HEK293 (cell line): ENCODE data around the gene EEFSEC.

Experiments used
- CTCF ChIA-PET: fragments of 350-600 bp; formaldehyde crosslinking; extraction: SDS; loops from one replicate; lab custom pipeline; 2021; ENCODE audit warnings: antibody characterized with exemption; lab: Yijun Ruan, JAX
- POLR2A ChIA-PET: fragments of 300-600 bp; formaldehyde crosslinking; extraction: SDS; loops from one replicate; lab custom pipeline; 2020; ENCODE audit warnings: antibody characterized with exemption, inconsistent platforms; lab: Yijun Ruan, JAX
- H3K27ac ChIP-seq: fragments of 200-500 bp; sonication (Bioruptor generic); 2 replicates; pipeline ENCODE4 v1.5.1; 2014; ENCODE audit warnings: low read depth, low read length, control low read depth, inconsistent platforms; ENCODE audit errors: extremely low read depth
- H3K36me3 ChIP-seq, 2 experiments: fragments of 200-500 bp in 1 of 2; sonication (Bioruptor generic) in 1 of 2; 1 replicate in 1 of 2; 2 replicates in 1 of 2; pipeline ENCODE4 v1.5.1; 2014 to 2017; ENCODE audit warnings: inconsistent platforms in 2 of 2, low read length in 2 of 2; ENCODE audit not compliant: control insufficient read depth in 2 of 2, insufficient read depth in 1 of 2
- H3K4me1 ChIP-seq: fragments of 200-500 bp; sonication (Bioruptor generic); 2 replicates; pipeline ENCODE4 v1.5.1; 2014; ENCODE audit warnings: mild to moderate bottlenecking, low read length, inconsistent platforms; ENCODE audit not compliant: control insufficient read depth, insufficient read depth
- H3K4me3 ChIP-seq: 2 replicates; pipeline ENCODE4 v1.5.1; 2011; ENCODE audit warnings: low read depth, mild to moderate bottlenecking, control low read depth, low read length, moderate library complexity
- H3K9me3 ChIP-seq: fragments of 200-500 bp; sonication (Bioruptor generic); 2 replicates; pipeline ENCODE4 v1.5.1; 2014; ENCODE audit warnings: low read depth, low read length, inconsistent platforms; ENCODE audit not compliant: control insufficient read depth, insufficient read depth
- GLIS1 ChIP-seq: fragments of 450-650 bp; formaldehyde crosslinking; IDR thresholded peaks from 2 replicates; pipeline ENCODE4 v1.5.1; 2016; ENCODE audit warnings: missing biosample characterization, missing genetic modification characterization
- HOXC10 ChIP-seq: sonication (generic); formaldehyde crosslinking; IDR thresholded peaks from 2 replicates; pipeline ENCODE4 v1.8.1; 2023; ENCODE audit warnings: mild to moderate bottlenecking, missing genetic modification reagents
- KLF9 ChIP-seq: fragments of 450-650 bp; formaldehyde crosslinking; IDR thresholded peaks from 2 replicates; pipeline ENCODE4 v1.5.1; 2016; ENCODE audit warnings: missing biosample characterization, missing genetic modification characterization, low read depth
- OSR2 ChIP-seq: fragments of 450-650 bp; formaldehyde crosslinking; IDR thresholded peaks from 2 replicates; pipeline ENCODE4 v1.5.1; 2016; ENCODE audit warnings: missing biosample characterization, missing genetic modification characterization
- SP2 ChIP-seq: fragments of 450-650 bp; formaldehyde crosslinking; IDR thresholded peaks from 2 replicates; pipeline ENCODE4 v1.5.1; 2016; ENCODE audit warnings: missing biosample characterization, missing genetic modification characterization
- TRIM28 ChIP-seq: IDR thresholded peaks from 2 replicates; pipeline ENCODE4 v1.6.1; 2011; ENCODE audit warnings: low read length, control low read depth, borderline replicate concordance
- YY1 ChIP-seq: fragments of 450-650 bp; formaldehyde crosslinking; IDR thresholded peaks from 2 replicates; pipeline ENCODE4 v1.5.1; 2018; ENCODE audit warnings: missing biosample characterization, missing genetic modification characterization
- ZBTB21 ChIP-seq: fragments of 450-650 bp; formaldehyde crosslinking; IDR thresholded peaks from 2 replicates; pipeline ENCODE4 v1.5.1; 2017; ENCODE audit warnings: missing biosample characterization, missing genetic modification characterization
- ZIC2 ChIP-seq: fragments of 450-650 bp; formaldehyde crosslinking; IDR thresholded peaks from 2 replicates; pipeline ENCODE4 v1.5.1; 2016; ENCODE audit warnings: missing biosample characterization, missing genetic modification characterization
- ZNF112 ChIP-seq: fragments of 450-650 bp; formaldehyde crosslinking; IDR thresholded peaks from 2 replicates; pipeline ENCODE4 v1.5.0; 2017; ENCODE audit warnings: missing biosample characterization, missing genetic modification characterization
- ZNF16 ChIP-seq: fragments of 450-650 bp; formaldehyde crosslinking; IDR thresholded peaks from 2 replicates; pipeline ENCODE4 v1.5.1; 2016; ENCODE audit warnings: low read depth, missing biosample characterization, missing genetic modification characterization
- ZNF292 ChIP-seq: fragments of 450-650 bp; formaldehyde crosslinking; IDR thresholded peaks from 2 replicates; pipeline ENCODE4 v1.5.1; 2016; ENCODE audit warnings: low read depth, missing biosample characterization, missing genetic modification characterization, borderline replicate concordance
- ZNF335 ChIP-seq: fragments of 450-650 bp; formaldehyde crosslinking; conservative IDR thresholded peaks from 2 replicates; pipeline ENCODE4 v1.5.1; 2016; ENCODE audit warnings: missing biosample characterization, missing genetic modification characterization
- ZNF350 ChIP-seq: fragments of 450-650 bp; formaldehyde crosslinking; IDR thresholded peaks from 2 replicates; pipeline ENCODE4 v1.5.0; 2017; ENCODE audit warnings: missing biosample characterization, mild to moderate bottlenecking, missing genetic modification characterization
- ZNF426 ChIP-seq: fragments of 450-650 bp; formaldehyde crosslinking; IDR thresholded peaks from 2 replicates; pipeline ENCODE4 v1.5.1; 2017; ENCODE audit warnings: missing biosample characterization, missing genetic modification characterization, mild to moderate bottlenecking, inconsistent platforms, moderate library complexity
- ZNF544 ChIP-seq: fragments of 450-650 bp; formaldehyde crosslinking; IDR thresholded peaks from 2 replicates; pipeline ENCODE4 v1.5.0; 2017; ENCODE audit warnings: missing biosample characterization, missing genetic modification characterization
- ZNF623 ChIP-seq: fragments of 450-650 bp; formaldehyde crosslinking; IDR thresholded peaks from 2 replicates; pipeline ENCODE4 v1.5.1; 2016; ENCODE audit warnings: missing biosample characterization, missing genetic modification characterization
- ZNF626 ChIP-seq: fragments of 450-650 bp; sonication (Bioruptor Pico); formaldehyde crosslinking; IDR thresholded peaks from 2 replicates; pipeline ENCODE4 v1.5.1; 2018; ENCODE audit warnings: missing biosample characterization, missing genetic modification characterization, inconsistent platforms
- ZNF677 ChIP-seq: fragments of 450-650 bp; IDR thresholded peaks from 2 replicates; pipeline ENCODE4 v1.5.0; 2018; ENCODE audit warnings: missing biosample characterization, mild to moderate bottlenecking, missing genetic modification characterization, moderate library complexity
- ZNF785 ChIP-seq: fragments of 450-650 bp; formaldehyde crosslinking; IDR thresholded peaks from 2 replicates; pipeline ENCODE4 v1.5.1; 2016; ENCODE audit warnings: missing biosample characterization, missing genetic modification characterization
- ZNF792 ChIP-seq: fragments of 450-650 bp; formaldehyde crosslinking; IDR thresholded peaks from 2 replicates; pipeline ENCODE4 v1.5.1; 2016; ENCODE audit warnings: missing biosample characterization, missing genetic modification characterization
- TF ChIP-seq, protein P1 (sequence below): fragments of 450-650 bp; formaldehyde crosslinking; IDR thresholded peaks from 2 replicates; pipeline ENCODE4 v1.5.1; 2016; ENCODE audit warnings: missing biosample characterization, missing genetic modification characterization
- TF ChIP-seq, protein P2 (sequence below): fragments of 450-650 bp; formaldehyde crosslinking; IDR thresholded peaks from 2 replicates; pipeline ENCODE4 v1.5.1; 2017; ENCODE audit warnings: missing biosample characterization, missing genetic modification characterization

Gene EEFSEC

DNA sequence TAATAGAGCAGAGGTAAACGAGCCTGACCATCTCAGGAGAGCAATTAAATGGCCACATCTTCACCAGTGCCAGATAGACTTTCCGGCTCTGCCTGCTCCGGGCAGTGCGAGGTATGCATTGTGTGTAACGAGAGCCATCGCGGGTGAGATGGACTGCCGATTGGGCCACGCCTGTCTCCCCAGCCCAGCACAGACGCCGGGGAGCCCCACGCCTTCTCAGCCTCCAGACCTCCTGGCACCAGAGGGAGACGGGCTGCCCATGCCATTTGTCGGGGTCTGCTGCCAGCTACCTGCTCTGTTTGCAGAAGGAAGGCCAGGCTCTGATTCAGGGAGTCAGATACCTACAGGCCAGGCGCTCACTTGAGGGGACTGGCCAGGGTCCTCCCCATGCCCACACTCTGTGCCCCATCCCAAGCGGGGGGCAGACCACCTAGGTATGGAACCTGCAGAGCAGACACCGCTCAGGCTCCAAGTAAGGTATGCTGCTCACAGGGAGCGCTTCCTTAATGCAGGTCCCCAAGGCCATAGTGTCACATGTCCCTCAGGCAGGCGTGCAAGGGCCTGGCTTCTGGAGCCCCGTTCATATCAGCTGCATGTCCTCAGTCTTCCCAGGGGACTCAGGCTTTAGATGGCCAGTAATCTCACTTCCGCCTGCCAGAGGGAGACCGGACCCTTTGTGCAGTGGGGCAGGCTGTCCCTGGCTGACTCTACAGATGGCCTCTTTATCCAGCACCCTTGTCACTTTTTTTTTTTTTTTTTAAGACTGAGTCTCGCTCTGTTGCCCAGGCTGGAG lies 251.2 kb downstream of the EEFSEC start:
- ChIA-PET POLR2A (interaction anchor here (0.7 kb wide), 1 partner anchor 492 kb away, joined by 4 read pairs; no protein-coding TSS in a partner anchor), CTCF (no interaction called here)
- TF ChIP-seq ZNF544 (tag by site-specific recombination) = no peak
- H3K4me3 ChIP-seq = no peak overlapping the region
- no peaks in the 10 kb centered on the region for H3K9me3 ChIP-seq
- H3K4me1 ChIP-seq = no peaks in the 10 kb centered on the region
- no peak overlapping the region for H3K27ac ChIP-seq
- no peaks in the 10 kb centered on the region for H3K36me3 ChIP-seq

DNA sequence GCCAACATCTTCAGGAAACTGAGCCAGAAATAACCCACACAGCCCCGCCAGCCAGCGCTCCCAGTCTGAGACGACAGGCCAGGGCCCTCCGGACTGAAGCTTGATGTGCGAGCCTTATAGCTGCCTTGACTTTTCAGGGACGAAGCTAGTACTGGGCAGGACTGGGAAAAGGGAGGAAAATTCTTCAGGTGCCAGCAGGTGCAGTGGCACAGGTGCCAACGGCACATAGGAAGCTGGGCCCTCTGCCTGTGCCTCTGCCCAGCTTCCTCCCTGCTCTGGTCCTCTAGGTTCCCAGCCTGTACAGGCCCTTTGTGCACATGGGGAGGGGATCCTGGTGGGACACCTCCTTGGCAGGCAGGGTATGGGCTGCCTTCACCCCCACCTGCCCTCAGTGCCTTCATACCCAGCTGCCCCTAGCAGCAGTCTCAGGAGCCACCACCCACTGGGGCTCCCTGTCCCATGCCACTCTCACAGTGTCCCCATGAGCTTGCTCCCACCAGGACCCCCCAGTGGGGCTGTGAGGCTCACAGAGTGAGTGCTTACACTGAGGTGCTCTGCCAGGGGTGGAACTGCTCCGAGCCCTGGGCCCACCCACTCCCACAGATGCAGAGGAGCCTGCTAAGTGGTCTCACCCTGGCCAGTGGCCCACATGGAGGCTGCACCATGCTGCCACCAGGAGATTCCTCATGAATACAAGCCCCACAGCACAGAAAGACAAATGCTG lies 252.4 kb downstream of the EEFSEC start:
- TF ChIP-seq ZNF335 (no peak), ZIC2 (tag by site-specific recombination) (peak; percentile 86), GLIS1 (tag by site-specific recombination) (peak; percentile 64)
- TF ChIP-seq, all 188 proteins: peak for 2
- Histone ChIP-seq H3K4me1 (no peaks in the 10 kb centered on the region), H3K9me3 (no peaks in the 10 kb centered on the region), H3K27ac (no peak overlapping the region), H3K4me3 (no peak overlapping the region), H3K36me3 (no peaks in the 10 kb centered on the region)
- POLR2A ChIA-PET = interaction anchor here (0.7 kb wide), 1 partner anchor 490 kb away, joined by 4 read pairs; no protein-coding TSS in a partner anchor
- CTCF ChIA-PET = no interaction called here

DNA sequence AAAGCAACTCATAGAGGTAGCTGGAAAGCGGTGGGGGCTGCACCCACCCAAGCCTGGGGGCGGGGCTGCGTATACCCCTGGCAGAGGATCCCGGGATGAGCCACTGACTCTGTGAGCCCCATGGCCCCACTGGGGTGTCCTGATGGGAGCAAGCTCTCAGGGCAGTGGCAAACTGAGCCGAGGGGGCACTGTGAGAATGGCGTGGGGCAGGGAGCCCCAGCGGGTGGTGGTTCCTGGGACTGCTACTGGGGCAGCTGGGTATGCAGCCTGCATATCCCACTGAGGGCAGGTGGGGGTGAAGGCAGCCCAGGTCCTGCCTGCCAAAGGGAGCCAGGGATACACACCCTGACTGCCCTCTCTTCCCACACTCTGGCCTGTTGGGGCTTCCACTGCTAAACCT lies 254.0 kb downstream of the EEFSEC start:
- no peak overlapping the region for H3K27ac ChIP-seq
- H3K4me3 ChIP-seq = no peak overlapping the region
- TF ChIP-seq ZIC2 (tag by site-specific recombination) (peak; percentile 76), ZNF292 (tag by site-specific recombination) (no peak), ZNF626 (tag by site-specific recombination) (no peak), HOXC10 (CRISPR knock-in tag) (no peak)
- no peaks in the 10 kb centered on the region for H3K36me3 ChIP-seq
- no peaks in the 10 kb centered on the region for H3K4me1 ChIP-seq
- ChIA-PET POLR2A (no interaction called here), CTCF (no interaction called here)
- no peaks in the 10 kb centered on the region for H3K9me3 ChIP-seq

DNA sequence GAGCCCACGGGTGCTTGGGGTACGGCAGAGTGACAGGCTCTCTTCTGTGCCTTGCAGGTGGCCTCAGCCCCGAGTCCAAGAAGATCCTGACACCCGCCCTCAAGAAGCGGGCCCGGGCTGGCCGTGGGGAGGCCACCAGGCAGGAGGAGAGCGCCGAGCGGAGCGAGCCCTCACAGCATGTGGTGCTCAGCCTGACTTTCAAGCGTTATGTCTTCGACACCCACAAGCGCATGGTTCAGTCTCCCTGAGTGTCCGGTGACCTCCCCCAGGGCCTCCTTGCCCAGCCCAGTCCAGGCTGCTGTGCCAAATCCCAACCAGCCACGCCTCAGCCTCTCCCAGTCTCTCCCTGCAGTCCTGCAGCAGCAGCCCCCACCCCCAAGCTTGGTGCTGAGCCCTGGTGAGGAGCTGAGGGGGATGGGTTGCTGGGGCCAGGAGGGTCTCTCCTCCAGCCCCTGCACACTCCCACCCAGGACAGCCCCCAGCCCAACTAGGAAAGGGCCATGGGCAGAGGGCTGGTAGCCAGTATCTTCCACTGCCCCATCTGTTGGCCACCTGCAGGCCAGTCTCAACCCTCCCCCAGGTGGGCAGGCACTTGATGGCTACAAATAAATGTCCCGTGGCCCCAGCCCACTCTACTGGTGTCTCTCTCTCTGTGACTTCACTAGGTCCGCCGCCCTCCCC lies 254.9 kb downstream of the EEFSEC start:
- no peak overlapping the region for H3K4me3 ChIP-seq
- no peaks in the 10 kb centered on the region for H3K36me3 ChIP-seq
- H3K4me1 ChIP-seq = no peaks in the 10 kb centered on the region
- H3K9me3 ChIP-seq = no peaks in the 10 kb centered on the region
- CTCF ChIA-PET = interaction anchor here (0.7 to 1.2 kb wide), 3 partner anchors 51 to 174 kb away, joined by 3 to 4 read pairs (median 3); no protein-coding TSS in a partner anchor
- H3K27ac ChIP-seq = no peak overlapping the region
- POLR2A ChIA-PET = no interaction called here
- no peak for TF ChIP-seq ZNF792 (tag by site-specific recombination)
- TF ChIP-seq ZNF785 (tag by site-specific recombination) = no peak
- TF ChIP-seq TRIM28 = no peak
- no peak for TF ChIP-seq ZNF292 (tag by site-specific recombination)
- no peak for TF ChIP-seq OSR2 (tag by site-specific recombination)
- no peak for TF ChIP-seq ZNF426 (tag by site-specific recombination)
- TF ChIP-seq SP2 (tag by site-specific recombination) = no peak
- TF ChIP-seq ZNF677 = no peak
- no peak for TF ChIP-seq ZNF623 (tag by site-specific recombination)
- no peak for TF ChIP-seq YY1 (tag by site-specific recombination)
- TF ChIP-seq ZNF350 (tag by site-specific recombination) = no peak
- TF ChIP-seq KLF9 = no peak
- TF ChIP-seq, protein P1, sequence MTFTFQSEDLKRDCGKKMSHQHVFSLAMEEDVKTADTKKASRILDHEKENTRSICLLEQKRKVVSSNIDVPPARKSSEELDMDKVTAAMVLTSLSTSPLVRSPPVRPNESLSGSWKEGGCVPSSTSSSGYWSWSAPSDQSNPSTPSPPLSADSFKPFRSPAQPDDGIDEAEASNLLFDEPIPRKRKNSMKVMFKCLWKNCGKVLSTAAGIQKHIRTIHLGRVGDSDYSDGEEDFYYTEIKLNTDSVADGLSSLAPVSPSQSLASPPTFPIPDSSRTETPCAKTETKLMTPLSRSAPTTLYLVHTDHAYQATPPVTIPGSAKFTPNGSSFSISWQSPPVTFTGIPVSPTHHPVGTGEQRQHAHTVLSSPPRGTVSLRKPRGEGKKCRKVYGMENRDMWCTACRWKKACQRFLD (tag by site-specific recombination) = no peak
- no peak for TF ChIP-seq ZNF112 (tag by site-specific recombination)
- TF ChIP-seq ZNF16 (tag by site-specific recombination) = no peak
- TF ChIP-seq, protein P2, sequence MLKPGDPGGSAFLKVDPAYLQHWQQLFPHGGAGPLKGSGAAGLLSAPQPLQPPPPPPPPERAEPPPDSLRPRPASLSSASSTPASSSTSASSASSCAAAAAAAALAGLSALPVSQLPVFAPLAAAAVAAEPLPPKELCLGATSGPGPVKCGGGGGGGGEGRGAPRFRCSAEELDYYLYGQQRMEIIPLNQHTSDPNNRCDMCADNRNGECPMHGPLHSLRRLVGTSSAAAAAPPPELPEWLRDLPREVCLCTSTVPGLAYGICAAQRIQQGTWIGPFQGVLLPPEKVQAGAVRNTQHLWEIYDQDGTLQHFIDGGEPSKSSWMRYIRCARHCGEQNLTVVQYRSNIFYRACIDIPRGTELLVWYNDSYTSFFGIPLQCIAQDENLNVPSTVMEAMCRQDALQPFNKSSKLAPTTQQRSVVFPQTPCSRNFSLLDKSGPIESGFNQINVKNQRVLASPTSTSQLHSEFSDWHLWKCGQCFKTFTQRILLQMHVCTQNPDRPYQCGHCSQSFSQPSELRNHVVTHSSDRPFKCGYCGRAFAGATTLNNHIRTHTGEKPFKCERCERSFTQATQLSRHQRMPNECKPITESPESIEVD (tag by site-specific recombination) = no peak
- no peak for TF ChIP-seq ZBTB21 (tag by site-specific recombination)
